ENCODE data around the gene DSC3.

DSC3 gene

DNA sequence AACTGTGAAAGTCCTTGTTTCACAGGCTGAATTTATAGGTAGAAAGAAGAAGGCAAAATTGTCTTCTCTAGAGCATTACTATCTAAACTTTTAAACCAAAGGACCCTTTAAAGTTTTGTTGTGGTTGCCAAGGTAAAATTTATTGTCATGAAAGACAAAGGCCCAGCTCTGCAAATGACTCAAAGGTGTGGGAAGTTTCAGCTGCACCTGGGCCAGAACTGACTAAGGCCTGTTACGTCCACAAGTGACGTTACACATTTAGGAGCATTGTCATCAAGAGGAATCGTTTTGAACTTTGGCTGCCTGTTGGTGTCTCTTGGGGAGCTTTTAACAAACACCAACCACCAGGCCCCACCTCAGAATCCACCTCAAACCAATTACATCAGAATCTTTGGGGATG is 8.1 kb upstream of the DSC3 start:
- Histone ChIP-seq H3K4me3 (ENCODE audit: low read depth, low read length) (no peak overlapping the region), H3K4me1 (no peaks in the 10 kb centered on the region), H3K27ac (no peak overlapping the region), H3K79me2 (no peaks in the 10 kb centered on the region), H3K4me2 (ENCODE audit: low read length) (no peak overlapping the region), H3K27me3 (ENCODE audit: control insufficient read depth, insufficient read depth, low read length) (no peaks in the 10 kb centered on the region), H2AFZ (no peak overlapping the region), H3K9ac (no peak overlapping the region), H3K9me3 (ENCODE audit: control insufficient read depth, low read length) (no peaks in the 10 kb centered on the region), H3K36me3 (ENCODE audit: control insufficient read depth, insufficient read depth, low read length) (no peaks in the 10 kb centered on the region)
- no peak for TF ChIP-seq CTCF (IDR thresholded peaks at IDR 0.05)

DNA sequence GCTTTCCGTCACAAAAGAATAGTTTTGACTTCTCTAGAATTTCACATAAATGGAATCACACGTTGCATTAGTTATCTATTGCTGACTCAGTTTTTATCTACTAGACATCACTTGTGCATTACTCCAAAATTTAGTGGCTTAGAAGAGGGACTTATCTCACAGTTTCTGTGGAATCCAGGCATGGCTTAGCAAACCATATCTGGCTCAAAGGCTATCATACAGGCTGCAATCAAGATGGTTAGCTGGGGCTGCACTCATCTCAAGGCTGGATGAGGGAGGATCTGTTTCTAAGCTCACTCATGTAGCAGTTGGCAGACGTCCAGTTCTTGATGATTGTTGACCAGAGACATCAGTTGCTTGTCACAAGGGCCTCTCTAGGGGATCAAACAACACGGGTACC is 6.6 kb upstream of the DSC3 start:
- H3K9ac ChIP-seq: no peak overlapping the region
- H2AFZ ChIP-seq: no peak overlapping the region
- no peak overlapping the region for H3K4me3 ChIP-seq (ENCODE audit: low read depth, low read length)
- H3K36me3 ChIP-seq (ENCODE audit: control insufficient read depth, insufficient read depth, low read length): no peaks in the 10 kb centered on the region
- no peak overlapping the region for H3K27ac ChIP-seq
- no peaks in the 10 kb centered on the region for H3K9me3 ChIP-seq (ENCODE audit: control insufficient read depth, low read length)
- H3K4me1 ChIP-seq: no peaks in the 10 kb centered on the region
- H3K79me2 ChIP-seq: no peaks in the 10 kb centered on the region
- no peak for TF ChIP-seq CTCF (IDR thresholded peaks at IDR 0.05)
- H3K27me3 ChIP-seq (ENCODE audit: control insufficient read depth, insufficient read depth, low read length): no peaks in the 10 kb centered on the region
- H3K4me2 ChIP-seq (ENCODE audit: low read length): no peak overlapping the region

DNA sequence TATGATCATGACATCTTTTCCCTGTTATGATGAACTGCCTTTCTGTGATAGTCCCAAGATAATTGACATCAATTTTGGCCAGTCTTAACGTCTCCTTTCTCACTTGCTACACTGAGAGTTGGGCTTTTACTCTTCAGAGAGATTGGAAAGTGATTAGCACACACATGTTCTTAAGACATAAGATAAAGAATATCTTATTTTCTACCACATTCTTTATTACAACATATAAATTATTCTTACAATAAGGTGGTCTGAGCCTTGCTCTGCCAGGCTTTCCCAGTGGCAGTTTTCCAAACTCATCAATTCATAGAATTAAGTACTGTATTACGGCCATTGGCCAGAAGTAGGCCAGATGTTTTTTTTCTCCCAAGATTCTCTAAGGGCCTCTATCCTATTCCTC is 5.7 kb upstream of the DSC3 start:
- no peaks in the 10 kb centered on the region for H3K9me3 ChIP-seq (ENCODE audit: control insufficient read depth, low read length)
- H3K9ac ChIP-seq: no peak overlapping the region
- no peaks in the 10 kb centered on the region for H3K79me2 ChIP-seq
- H2AFZ ChIP-seq: no peak overlapping the region
- no peak overlapping the region for H3K27ac ChIP-seq
- TF ChIP-seq CTCF (IDR thresholded peaks at IDR 0.05): no peak
- no peak overlapping the region for H3K4me2 ChIP-seq (ENCODE audit: low read length)
- no peaks in the 10 kb centered on the region for H3K4me1 ChIP-seq
- no peaks in the 10 kb centered on the region for H3K36me3 ChIP-seq (ENCODE audit: control insufficient read depth, insufficient read depth, low read length)
- H3K4me3 ChIP-seq (ENCODE audit: low read depth, low read length): no peak overlapping the region
- no peaks in the 10 kb centered on the region for H3K27me3 ChIP-seq (ENCODE audit: control insufficient read depth, insufficient read depth, low read length)

GRCh38 chr18:31046916-31047315 is 4.4 kb upstream of the DSC3 start:
- H3K27ac ChIP-seq: no peak overlapping the region
- no peak overlapping the region for H3K9ac ChIP-seq
- no peaks in the 10 kb centered on the region for H3K27me3 ChIP-seq (ENCODE audit: control insufficient read depth, insufficient read depth, low read length)
- H2AFZ ChIP-seq: no peak overlapping the region
- H3K79me2 ChIP-seq: no peaks in the 10 kb centered on the region
- H3K4me3 ChIP-seq (ENCODE audit: low read depth, low read length): no peak overlapping the region
- no peaks in the 10 kb centered on the region for H3K4me1 ChIP-seq
- no peak overlapping the region for H3K4me2 ChIP-seq (ENCODE audit: low read length)
- no peaks in the 10 kb centered on the region for H3K36me3 ChIP-seq (ENCODE audit: control insufficient read depth, insufficient read depth, low read length)
- no peak for TF ChIP-seq CTCF (IDR thresholded peaks at IDR 0.05)
- H3K9me3 ChIP-seq (ENCODE audit: control insufficient read depth, low read length): no peaks in the 10 kb centered on the region

DNA sequence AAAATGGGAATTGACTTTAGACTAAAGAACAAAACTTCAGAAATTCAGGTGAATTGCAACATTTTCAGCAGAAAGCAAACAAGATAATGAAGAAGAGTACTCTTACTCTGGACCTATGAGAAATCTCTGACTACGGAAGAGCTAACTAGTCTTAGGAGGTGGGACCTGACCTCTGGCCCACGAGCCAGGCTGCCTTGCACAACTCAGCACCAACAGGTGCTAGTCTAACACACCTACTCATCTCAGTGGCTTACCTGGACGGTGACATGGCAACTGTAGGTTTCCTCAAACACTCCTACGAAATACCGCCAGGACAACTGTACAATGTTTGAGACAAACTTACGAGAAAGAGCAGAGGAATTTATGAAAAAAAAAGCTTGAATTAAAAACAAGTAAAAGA is 3.1 kb upstream of the DSC3 start:
- no peak overlapping the region for H3K9ac ChIP-seq
- no peaks in the 10 kb centered on the region for H3K9me3 ChIP-seq (ENCODE audit: control insufficient read depth, low read length)
- no peak overlapping the region for H3K4me2 ChIP-seq (ENCODE audit: low read length)
- no peaks in the 10 kb centered on the region for H3K79me2 ChIP-seq
- no peak overlapping the region for H3K27ac ChIP-seq
- TF ChIP-seq CTCF (IDR thresholded peaks at IDR 0.05): no peak
- peaks cover 5% of the 10 kb centered on the region for H3K27me3 ChIP-seq (ENCODE audit: control insufficient read depth, insufficient read depth, low read length)
- no peaks in the 10 kb centered on the region for H3K36me3 ChIP-seq (ENCODE audit: control insufficient read depth, insufficient read depth, low read length)
- H3K4me3 ChIP-seq (ENCODE audit: low read depth, low read length): no peak overlapping the region
- no peak overlapping the region for H2AFZ ChIP-seq
- H3K4me1 ChIP-seq: no peaks in the 10 kb centered on the region

All from parathyroid adenoma (tissue), 2 donors.